GM18519 (cell line): ENCODE data around the gene GH2.
"Not testable (repeated sequence)": the region's sequence is repeated elsewhere in the genome, so short reads cannot be mapped to it uniquely, and the experiment has no call there.

ENCODE experiments used
- ATAC-seq: cut with Tn5 transposase; IDR thresholded peaks from one replicate; pipeline ENCODE4 v1.9.1; 2021; ENCODE audit warnings: mild to moderate bottlenecking, moderate library complexity; ENCODE audit not compliant: unreplicated experiment, low FRiP score

Gene GH2

DNA sequence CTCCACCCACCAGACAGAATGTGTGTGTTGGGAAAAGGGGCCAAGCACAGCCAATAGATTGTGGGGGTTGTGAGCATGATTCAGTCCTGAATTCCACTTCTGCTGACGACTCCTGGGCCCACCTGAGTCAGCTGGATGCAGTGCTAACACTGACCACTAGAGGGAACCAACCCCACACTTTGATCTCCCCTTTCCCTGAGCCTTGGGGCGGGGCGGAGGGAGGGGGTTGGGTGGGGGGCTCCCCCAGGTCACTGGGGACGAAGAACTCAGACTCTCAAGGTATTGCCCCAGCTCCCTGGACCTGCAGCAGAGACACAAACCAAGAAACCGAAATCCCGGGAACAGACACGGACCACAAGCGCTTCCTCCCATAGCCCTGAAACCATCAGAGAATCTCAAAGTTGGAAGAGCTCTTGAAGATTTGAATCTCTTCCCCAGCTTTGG is 29.9 kb upstream of the GH2 start:
- no peak for ATAC-seq

DNA sequence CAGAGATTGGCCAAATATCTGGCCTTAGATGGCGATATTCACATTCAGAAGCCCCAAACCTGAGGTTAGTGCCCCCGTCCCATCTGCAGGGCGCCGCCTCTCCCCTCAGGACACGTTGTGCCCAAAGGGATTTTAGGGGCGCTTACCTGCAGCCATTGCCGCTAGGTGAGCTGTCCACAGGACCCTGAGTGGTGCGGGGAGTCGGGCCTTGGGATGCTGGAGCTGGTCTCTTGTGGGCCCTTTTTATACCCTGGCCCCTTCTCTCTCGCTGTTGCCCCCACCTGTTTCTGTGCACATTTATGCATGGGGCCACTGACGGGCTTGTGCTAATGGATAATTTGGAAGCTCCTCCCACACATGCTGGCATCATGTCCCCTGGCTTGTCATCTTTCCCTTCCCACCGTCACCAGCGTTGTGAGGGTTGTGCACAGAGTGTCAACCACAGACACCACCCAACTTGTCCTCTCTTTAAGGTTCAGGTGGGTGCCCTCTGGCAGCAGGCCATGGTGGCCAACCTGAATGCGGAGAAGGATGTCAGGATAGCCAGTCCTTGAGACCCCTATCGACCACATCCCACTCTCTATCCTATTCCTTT is 29.4 kb upstream of the GH2 start, which contains the start of gene CSHL1:
Gene CSHL1, minus strand, starts transcription at position 218 of the 595 bp plus-strand sequence. Its CDS starts 62 bp downstream, at position 156.
- ATAC-seq, result no peak

DNA sequence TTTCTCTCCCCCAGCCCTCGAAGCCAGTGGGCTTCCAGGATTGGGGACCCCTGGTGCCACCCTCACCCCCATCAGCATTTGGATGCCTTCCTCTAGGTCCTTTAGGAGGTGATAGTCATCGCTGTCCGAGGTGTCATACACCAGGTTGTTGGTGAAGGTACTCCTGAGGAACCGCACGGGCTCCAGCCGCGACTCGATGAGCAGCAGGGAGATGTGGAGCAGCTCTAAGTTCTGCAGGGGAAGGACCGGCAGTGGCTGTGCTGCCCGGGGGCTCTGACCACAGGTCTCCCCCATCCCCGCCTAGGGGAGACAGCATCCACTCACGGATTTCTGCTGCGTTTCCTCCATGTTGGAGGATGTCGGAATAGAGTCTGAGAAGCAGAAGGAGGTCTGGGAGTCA is 28.4 kb upstream of the GH2 start:
- ATAC-seq, result no peak

DNA sequence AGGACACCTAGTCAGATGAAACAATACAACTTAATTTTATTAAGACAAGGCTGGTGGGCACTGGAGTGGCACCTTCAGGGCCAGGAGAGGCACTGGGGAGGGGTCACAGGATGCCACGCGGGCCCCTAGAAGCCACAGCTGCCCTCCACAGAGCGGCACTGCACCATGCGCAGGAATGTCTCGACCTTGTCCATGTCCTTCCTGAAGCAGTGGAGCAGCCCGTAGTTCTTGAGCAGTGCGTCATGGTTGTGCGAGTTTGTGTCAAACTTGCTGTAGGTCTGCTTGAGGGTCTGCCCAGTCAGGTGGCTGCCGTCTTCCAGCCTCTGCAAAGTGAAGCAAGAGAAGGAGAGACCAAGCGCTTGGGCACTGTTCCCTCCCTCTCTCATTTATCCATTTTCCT is 27.8 kb upstream of the GH2 start:
- not testable (repeated sequence) for ATAC-seq

DNA sequence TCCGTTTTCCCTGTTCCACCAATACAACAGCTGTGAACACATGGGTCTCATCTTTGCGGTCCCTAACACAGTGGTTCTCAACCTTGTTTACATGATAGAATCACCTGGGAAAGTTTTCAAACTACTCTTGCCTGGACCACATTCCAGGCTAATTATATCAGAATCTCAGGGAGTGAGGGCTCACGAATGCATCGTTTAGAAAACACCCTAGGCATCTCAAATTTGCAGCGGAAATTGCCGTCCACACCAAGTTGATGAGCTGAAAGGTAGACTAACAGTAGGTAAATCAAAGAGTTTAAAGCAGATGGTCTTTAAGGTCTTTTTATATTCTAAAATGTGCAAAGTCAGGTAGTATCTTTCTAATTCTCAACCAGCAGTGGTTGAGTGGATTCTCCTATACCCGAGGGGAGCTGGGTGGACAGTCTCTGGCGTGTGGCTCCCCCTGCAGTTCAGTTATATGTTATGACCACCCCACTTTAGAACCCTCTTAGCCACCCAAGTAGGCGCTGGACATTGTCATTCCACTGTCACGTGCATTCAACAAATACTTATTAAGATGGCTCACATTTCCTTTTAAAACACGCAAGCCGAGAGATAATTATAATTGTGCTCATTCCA is 25.5 kb upstream of the GH2 start:
- ATAC-seq, result not testable (repeated sequence)

DNA sequence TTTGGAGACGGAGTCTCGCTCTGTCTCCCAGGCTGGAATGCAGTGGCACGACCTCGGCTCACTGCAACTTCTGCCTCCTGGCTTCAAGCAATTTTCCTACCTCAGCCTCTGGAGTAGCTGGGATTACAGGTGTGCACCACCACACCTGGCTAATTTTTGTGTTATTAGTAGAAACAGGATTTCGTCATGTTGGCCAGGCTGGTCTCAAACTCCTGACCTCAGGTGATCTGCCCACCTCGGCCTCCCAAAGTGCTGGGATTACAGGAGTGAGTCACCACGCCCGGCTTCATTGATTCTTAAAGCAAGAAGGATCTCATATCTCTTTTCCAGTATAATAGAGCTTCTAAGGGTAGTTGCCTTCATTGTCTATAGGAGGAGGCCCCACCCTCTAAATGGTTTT is 23.1 kb upstream of the GH2 start:
- ATAC-seq, result not testable (repeated sequence)

DNA sequence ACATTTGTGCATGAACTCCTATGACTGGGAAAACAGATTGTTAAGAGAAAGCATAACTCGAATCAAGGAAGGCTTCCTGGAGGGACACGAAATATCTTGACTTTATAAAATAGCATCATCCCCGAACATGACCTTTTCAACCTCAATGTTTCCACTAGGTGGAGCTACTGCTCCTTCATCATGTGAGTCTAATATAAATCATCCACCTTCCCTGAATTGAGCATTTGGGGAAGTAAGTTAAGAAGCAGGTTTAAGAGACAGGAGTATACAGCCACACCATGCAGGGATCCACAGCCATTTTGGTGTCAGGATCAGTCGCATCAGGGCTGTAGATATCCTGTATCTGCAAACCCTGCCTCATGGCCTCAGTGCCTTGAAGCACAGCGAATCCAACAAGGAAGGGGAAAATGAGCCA is 22.1 kb upstream of the GH2 start:
- ATAC-seq, result not testable (repeated sequence)

DNA sequence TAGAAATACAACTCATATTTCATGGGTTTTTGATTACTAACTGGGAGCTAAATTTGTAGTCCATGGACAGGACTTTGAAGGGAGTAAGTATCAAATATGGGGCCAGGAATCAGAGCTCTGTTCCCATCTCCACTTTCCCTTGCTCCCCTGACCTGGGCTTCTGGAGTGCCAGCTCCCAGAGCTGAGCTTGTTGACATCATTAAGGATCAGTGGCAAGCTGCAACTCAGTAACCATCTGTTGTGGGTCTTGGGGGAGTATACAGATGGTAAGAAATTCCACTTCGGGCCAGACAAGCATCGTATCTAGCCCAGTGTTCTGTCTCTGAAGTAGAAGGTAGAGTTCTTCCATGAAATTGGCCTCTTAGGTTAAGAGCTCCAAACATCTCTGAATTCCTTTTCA is 20.2 kb upstream of the GH2 start:
- ATAC-seq, result not testable (repeated sequence)

DNA sequence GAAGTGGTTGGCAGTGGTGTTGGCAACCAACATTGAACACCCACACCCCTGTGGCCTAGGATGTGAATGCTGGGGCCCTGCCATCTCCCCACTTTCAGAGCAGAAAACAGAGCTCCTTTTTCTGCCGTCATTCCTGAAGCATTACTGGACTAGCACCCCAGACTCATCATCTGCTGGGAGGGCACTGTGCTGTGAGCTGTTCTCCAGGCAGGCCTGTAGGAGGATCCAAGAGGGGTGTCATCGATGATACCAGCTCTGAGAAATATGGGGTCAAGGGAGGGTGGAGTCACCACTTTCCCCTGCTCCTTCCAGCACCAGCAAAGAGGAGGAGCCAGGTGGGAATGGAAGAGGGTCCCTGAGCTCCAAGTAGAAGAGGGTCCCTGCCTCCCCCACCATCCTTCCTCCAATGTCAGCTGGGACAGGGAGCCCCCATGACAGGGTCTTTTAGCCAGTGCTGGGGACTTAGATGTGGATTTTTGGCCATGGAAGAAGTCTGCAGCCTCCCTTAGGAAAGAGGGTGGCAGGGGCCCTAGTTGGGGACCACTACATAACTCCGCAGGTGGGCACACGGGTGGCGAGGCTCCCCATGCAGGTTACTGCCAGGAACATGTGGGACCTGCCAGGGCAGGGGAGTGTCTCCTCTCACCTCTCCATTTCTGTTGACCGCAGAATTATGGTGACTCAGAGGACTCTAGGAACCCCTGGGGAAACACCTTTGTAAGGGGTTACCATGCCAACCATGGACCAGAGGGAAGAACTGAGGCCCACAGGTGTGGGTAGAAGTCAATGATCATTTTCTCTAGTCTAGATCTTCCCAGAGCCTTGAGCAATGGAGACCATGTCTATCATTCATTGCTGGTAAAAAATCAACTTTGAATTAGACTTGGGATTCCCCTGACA is 17.4 kb upstream of the GH2 start:
- not testable (repeated sequence) for ATAC-seq

DNA sequence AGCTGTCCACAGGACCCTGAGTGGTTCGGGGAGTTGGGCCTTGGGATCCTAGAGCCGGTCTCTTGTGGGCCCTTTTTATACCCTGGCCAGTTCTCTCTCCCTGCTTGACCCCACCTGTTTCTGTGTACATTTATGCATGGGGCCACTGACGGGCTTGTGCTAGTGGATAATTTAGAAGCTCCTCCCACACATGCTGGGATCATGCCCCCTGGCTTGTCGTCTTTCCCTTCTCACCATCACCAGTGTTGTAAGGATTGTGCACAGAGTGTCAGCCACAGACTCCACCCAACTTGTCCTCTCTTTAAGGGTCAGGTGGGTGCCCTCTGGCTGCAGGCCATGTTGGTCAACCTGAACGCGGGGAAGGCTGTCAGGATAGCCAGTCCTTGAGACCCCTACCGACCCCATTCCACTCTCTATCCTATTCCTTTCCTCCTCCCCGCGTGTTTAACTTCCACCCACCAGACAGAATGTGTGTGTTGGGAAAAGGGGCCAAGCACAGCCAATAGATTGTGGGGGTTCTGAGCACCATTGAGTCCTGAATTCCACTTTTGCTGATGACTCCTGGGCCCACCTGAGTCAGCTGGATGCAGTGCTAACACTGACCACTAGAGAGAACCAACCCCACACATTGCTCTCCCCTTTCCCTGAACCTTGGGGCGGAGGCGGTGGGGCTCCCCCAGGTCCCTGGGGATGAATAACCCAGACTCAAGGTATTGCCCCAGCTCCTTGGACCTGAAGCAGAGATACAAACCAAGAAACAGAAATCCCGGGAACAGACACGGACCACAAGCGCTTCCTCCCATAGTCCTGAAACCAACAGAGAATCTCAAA is 15.0 kb upstream of the GH2 start, which contains the start of gene CSH1:
Gene CSH1, minus strand, starts transcription at position 51 of the 831 bp plus-strand sequence. CDS start 63 bp downstream, outside the sequence.
- not testable (repeated sequence) for ATAC-seq

DNA sequence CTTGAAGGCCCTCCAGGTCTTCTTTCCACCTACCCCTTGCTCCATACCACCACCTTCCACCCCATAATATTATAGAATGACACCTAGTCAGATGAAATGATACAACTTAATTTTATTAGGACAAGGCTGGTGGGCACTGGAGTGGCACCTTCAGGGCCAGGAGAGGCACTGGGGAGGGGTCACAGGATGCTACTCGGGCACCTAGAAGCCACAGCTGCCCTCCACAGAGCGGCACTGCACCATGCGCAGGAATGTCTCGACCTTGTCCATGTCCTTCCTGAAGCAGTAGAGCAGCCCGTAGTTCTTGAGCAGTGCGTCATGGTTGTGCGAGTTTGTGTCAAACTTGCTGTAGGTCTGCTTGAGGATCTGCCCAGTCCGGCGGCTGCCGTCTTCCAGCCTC is 13.1 kb upstream of the GH2 start:
- not testable (repeated sequence) for ATAC-seq

DNA sequence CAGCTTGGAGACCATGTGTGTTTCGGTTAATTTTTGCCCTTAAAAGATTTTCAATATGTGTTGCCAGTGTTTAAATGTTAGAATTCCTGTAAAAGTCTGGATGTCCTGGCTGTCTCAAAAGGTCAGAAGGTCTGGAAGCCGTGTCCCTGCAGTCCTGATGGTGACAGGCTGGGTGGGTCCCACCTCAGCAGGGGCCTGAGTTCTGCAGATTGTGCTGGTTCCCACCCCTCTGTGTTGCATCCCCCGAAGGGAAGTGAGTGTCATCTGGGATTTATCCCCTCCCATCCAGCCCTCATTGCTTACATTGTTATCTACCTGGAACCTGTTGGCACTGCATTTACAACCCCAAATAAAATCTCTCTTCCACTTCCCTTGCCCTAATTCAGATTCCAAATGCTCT is 12.3 kb upstream of the GH2 start:
- ATAC-seq, result not testable (repeated sequence)

DNA sequence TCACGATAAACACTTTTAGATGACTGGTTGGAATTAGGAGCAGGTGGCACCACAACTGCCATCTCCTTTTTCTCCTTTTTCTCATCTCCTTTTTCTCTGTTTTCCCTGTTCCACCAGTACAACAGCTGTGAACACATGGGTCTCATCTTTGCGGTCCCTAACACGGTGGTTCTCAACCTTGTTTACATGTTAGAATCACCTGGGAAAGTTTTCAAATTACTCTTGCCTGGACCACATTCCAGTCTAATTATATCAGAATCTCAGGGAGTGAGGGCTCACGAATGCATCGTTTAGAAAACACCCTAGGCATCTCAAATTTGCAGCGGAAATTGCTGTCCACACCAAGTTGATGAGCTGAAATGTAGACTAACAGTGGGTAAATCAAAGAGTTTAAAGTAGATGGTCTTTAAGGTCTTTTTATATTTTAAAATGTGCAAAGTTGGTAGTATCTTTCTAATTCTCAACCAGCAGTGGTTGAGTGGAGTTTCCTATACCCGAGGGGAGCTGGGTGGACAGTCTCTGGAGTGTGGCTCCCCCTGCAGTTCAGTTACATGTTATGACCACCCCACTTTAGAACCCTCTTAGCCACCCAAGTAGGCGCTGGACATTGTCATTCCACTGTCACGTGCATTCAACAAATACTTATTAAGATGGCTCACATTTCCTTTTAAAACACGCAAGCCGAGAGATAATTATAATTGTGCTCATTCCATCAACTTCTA is 10.7 kb upstream of the GH2 start:
- not testable (repeated sequence) for ATAC-seq

DNA sequence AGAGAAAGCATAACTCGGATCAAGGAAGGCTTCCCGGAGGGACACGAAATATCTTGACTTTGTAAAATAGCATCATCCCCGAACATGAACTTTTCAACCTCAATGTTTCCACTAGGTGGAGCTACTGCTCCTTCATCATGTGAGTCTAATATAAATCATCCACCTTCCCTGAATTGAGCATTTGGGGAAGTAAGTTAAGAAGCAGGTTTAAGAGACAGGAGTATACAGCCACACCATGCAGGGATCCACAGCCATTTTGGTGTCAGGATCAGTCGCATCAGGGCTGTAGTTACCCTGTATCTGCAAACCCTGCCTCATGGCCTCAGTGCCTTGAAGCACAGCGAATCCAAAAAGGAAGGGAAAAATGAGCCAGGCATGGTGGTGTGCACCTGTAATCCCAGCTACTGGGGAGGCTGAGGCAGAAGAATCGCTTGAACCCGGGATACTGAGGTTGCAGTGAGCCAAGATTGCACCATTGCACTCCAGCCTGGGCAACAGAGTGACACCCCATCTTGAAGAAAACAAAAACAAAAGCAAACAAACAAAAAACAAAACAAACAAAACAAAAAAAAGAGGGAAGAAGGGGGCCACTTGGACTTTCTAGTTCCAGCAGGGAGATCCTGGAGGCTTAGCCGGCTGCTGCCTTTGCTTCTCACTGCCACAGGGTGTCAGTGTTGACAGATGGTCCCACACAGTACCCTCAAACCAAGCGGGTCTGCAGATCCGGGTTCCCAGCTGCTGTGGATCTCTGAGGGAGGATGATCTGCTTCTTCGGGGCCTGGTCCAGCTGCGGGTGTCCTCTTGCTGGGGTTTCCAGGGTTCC is 7.5 kb upstream of the GH2 start:
- not testable (repeated sequence) for ATAC-seq

DNA sequence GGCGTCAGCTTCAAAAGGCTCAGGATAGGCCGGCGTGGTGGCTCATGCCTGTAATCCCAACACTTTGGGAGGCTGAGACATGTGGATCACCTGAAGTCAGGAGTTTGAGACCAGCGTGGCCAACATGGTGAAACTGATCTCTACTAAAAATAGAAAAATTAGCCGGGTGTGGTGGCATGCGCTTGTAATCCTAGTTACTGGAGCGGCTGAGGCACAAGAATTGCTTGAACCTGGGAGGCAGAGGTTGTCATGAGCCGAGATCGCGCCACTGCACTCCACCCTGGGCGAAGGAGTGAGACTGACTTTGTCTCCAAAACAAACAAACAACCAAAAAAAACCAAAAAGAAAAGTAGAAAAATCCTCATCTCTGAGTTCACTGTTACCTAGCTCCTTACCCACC is 3.4 kb upstream of the GH2 start:
- not testable (repeated sequence) for ATAC-seq

DNA sequence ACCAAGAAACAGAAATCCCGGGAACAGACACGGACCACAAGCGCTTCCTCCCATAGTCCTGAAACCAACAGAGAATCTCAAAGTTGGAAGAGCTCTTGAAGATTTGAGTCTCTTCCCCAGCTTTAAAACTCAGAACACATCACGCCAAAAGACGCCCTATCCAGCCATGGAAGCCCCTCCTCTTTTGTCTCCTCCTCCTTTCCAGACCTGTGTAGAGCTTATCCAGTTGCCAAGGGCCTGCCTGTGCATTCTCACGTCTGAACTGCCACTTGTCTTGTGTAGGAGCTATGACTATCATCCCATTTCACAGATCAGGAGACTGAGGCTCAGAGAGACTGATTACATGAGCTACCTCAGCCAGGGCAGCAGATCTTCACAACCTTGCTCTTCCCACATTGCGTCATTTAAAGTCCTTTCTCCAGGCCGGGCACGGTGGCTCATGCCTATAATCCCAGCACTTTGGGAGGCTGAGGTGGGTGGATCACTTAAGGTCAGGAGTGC is 932 bp upstream of the GH2 start:
- not testable (repeated sequence) for ATAC-seq

DNA sequence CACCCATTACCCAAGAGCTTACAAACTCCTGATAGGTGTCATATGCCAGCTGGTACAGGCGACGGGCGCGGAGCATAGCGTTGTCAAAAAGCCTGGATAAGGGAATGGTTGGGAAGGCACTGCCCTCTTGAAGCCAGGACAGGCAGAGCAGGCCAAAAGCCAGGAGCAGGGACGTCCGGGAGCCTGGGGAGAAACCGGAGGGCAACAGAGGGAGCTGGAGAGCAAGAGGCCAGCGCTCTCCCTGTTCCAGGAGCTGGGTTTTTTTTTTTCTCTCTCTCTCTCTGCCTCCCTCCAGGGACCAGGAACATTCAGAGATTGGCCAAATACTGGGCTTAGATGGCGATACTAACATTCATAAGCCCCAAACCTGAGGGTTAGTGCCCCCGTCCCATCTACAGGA is 407 bp downstream of the GH2 start:
- not testable (repeated sequence) for ATAC-seq

DNA sequence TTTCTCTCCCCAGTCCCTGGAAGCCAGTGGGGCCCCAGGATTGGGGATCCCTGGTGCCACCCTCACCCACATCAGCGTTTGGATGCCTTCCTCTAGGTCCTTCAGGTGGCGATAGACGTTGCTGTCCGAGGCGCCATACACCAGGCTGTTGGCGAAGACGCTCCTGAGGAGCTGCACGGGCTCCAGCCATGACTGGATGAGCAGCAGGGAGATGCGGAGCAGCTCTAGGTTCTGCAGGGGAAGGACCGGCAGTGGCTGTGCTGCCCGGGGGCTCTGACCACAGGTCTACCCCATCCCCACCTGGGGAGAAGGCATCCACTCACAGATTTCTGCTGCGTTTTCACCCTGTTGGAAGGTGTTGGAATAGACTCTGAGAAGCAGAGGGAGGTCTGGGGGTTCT is 1.0 kb downstream of the GH2 start:
- no peak for ATAC-seq
